Dendritic cell treated with granulocyte-macrophage colony-stimulating factor and Interleukin-4, amounts not matched to agents 40 ng/mL and 50 ng/mL, for 4 days (primary cell): ENCODE data around the gene PLA2G2F.

Experiments
- H3K27ac Mint-ChIP-seq: one replicate; pipeline ENCODE4 v1.8.0; 2022; ENCODE audit warnings: mild to moderate bottlenecking, mixed read lengths
- H3K27me3 Mint-ChIP-seq: one replicate; pipeline ENCODE4 v1.8.0; 2022; ENCODE audit warnings: mild to moderate bottlenecking, mixed read lengths
- H3K36me3 Mint-ChIP-seq: one replicate; pipeline ENCODE4 v1.8.0; 2022; ENCODE audit warnings: low read depth, mixed read lengths
- H3K4me1 Mint-ChIP-seq: one replicate; pipeline ENCODE4 v1.8.0; 2022; ENCODE audit warnings: low read depth, mixed read lengths
- H3K4me3 Mint-ChIP-seq: one replicate; pipeline ENCODE4 v1.8.0; 2022; ENCODE audit warnings: mild to moderate bottlenecking, moderate library complexity, mixed read lengths
- H3K9me3 Mint-ChIP-seq: one replicate; pipeline ENCODE4 v1.8.0; 2022; ENCODE audit warnings: mixed read lengths
- intact Hi-C: fragments of 100-400 bp; cut with micrococcal nuclease; formaldehyde crosslinking; loops from one replicate; pipeline ENCODE4 v1.15.0; 2022

PLA2G2F gene

DNA sequence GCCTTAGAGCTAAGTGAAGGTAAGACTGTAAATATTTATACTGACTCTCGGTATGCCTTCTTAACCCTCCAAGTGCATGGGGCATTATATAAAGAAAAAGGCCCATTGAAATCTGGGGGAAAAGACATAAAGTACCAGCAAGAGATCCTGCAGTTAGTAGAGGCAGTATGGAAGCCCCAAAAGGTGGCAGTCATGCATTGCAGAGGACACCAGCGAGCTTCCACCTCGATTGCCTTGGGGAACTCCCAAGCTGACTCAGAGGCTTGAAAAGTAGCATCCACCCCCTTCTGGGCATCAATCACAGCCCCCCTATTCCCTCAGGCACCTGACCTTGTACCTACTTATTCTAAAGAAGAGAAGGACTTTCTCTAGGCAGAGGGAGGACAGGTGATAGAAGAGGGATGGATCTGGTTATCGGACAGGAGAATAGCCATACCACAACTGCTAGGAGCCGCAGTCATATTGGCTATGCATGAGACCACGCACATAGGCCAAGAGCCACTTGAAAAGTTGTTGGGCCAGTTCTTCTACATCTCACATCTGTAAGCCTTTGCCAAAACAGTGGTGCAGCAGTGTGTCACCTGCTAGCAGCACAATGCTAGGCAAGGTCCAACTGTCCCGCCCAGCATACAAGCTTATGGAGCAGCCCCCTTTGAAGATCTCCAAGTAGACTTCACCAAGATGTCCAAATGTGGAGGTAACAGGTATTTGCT lies 19.4 kb downstream of the PLA2G2F start:
- peaks cover 6% of the 10 kb centered on the region for H3K36me3 Mint-ChIP-seq
- peaks cover 67% of the 10 kb centered on the region for H3K9me3 Mint-ChIP-seq
- H3K4me3 Mint-ChIP-seq: no peak overlapping the region
- H3K27me3 Mint-ChIP-seq: peaks cover 8% of the 10 kb centered on the region
- H3K27ac Mint-ChIP-seq: no peak overlapping the region
- intact Hi-C loops: no loop called here
- H3K4me1 Mint-ChIP-seq: peaks cover 14% of the 10 kb centered on the region

DNA sequence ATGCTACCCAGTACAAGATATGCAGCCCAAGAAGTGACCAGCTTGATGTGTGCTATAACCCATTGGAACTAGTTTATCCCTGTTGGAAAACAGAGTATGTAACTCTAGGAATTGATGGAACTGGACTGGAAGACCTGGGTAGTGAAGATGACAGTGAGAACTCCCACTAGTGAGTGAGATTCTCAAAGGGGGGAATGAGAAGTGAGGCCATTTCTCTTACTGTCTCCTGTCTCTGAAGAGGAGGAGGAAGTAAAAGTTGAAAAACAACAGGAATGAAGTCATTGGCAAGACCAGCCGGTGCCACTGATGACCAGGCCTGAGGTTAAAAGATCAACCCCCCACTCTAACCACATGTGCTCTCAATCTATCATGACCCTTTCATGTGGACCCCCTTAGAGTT lies 20.9 kb downstream of the PLA2G2F start:
- intact Hi-C loops: no loop called here
- Mint-ChIP-seq H3K27me3 (peaks cover 14% of the 10 kb centered on the region), H3K4me3 (no peak overlapping the region), H3K9me3 (peaks cover 80% of the 10 kb centered on the region), H3K4me1 (peaks cover 6% of the 10 kb centered on the region), H3K27ac (no peak overlapping the region), H3K36me3 (peaks cover 6% of the 10 kb centered on the region)

DNA sequence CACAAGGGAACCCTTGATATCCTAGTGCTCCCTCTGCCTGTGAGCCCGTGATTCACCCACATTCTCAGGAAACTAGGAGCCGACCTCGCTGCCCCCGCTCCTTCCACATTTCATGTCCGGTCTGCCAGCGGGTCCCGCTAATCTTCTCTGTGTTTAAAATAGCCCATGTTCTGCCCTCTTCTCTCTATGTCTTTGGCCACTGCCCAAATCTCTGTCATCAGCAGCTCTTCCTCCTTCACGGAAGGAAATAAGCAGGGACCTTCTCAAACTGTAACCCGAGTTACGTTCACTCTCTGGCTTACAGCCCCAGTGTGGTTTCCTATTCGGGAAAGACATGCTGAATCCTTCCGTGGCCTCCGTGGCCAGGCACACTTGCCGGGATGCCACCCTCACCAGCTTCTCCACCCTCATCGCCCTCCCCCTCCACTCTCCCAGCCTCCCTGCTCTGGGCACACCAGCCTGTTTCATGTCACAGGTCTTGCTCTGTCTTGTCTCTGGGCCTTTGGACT lies 25.6 kb downstream of the PLA2G2F start:
- Mint-ChIP-seq H3K4me1 (peaks cover 19% of the 10 kb centered on the region), H3K27ac (no peak overlapping the region), H3K36me3 (peaks cover 6% of the 10 kb centered on the region), H3K4me3 (no peak overlapping the region), H3K9me3 (peaks cover 54% of the 10 kb centered on the region), H3K27me3 (peaks cover 24% of the 10 kb centered on the region)
- intact Hi-C loops: no loop called here

DNA sequence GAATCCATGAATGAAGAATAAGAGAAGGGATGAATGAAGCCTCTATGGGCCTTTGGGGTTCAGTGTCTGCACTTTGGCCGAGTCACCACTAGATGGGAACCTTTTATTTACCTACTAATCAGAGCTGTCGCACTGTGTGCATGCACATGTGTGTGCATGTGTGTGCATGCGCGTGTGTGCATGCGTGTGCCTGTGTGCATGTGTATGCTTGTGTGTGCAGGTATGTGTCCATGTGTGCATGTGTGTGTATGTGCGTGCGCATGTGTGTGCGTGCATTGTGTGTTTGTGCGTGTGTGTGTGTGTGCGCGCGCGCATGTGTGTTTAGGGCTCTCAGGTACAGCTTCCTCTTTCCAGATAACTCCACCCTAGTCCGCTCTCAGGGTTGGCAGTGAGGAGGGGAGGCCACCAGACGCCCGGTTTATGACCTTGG lies 26.4 kb downstream of the PLA2G2F start:
- peaks cover 46% of the 10 kb centered on the region for H3K9me3 Mint-ChIP-seq
- no peak overlapping the region for H3K4me3 Mint-ChIP-seq
- H3K36me3 Mint-ChIP-seq: peaks cover 6% of the 10 kb centered on the region
- H3K27ac Mint-ChIP-seq: no peak overlapping the region
- peaks cover 24% of the 10 kb centered on the region for H3K27me3 Mint-ChIP-seq
- peaks cover 19% of the 10 kb centered on the region for H3K4me1 Mint-ChIP-seq
- intact Hi-C loops: no loop called here

DNA sequence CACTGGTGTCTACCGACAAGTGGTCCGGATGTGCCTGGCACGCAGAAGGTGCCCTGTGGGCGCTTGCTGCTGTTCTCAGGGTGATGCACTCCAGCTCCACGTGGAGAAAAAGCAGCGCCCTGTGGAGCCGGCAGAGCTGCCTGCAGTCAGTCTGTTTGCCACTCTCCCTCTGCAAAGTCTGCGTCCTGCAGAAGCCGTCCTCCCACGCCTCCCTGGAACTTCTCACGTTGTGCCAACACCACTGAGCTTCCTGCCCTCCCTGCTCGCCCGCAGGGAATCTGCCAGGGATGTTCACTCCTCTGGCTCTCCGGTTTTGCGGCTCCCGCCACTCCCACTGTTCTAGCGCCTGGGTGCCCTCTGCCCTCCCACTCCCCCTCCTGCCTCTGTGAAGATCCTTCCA lies 26.9 kb downstream of the PLA2G2F start:
- H3K27me3 Mint-ChIP-seq: peaks cover 24% of the 10 kb centered on the region
- H3K4me1 Mint-ChIP-seq: peaks cover 20% of the 10 kb centered on the region
- intact Hi-C loops: no loop called here
- no peak overlapping the region for H3K27ac Mint-ChIP-seq
- peaks cover 6% of the 10 kb centered on the region for H3K36me3 Mint-ChIP-seq
- peaks cover 41% of the 10 kb centered on the region for H3K9me3 Mint-ChIP-seq
- no peak overlapping the region for H3K4me3 Mint-ChIP-seq

DNA sequence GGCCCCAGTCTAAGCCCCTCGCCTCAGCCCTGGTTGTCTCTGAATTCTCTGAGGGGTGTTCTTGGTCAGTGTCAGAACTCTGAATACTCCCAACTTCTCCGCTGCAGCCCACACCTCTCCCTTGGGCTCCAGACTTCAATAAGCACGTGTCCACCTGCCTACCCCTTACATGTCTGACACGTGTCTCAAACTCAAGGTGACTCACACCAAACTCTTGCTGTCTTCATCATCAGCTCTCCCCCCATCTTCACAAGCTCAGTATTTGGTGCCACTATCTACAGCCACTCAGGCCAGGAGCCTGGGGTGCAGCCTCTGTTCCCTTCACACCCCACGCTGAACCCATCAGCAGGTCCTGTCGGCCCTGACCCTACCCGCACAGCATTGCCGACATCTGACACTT lies 28.0 kb downstream of the PLA2G2F start:
- Mint-ChIP-seq H3K27ac (no peak overlapping the region), H3K36me3 (peaks cover 5% of the 10 kb centered on the region), H3K27me3 (peaks cover 20% of the 10 kb centered on the region), H3K9me3 (peaks cover 30% of the 10 kb centered on the region), H3K4me3 (no peak overlapping the region), H3K4me1 (peaks cover 26% of the 10 kb centered on the region)
- intact Hi-C loops: no loop called here

DNA sequence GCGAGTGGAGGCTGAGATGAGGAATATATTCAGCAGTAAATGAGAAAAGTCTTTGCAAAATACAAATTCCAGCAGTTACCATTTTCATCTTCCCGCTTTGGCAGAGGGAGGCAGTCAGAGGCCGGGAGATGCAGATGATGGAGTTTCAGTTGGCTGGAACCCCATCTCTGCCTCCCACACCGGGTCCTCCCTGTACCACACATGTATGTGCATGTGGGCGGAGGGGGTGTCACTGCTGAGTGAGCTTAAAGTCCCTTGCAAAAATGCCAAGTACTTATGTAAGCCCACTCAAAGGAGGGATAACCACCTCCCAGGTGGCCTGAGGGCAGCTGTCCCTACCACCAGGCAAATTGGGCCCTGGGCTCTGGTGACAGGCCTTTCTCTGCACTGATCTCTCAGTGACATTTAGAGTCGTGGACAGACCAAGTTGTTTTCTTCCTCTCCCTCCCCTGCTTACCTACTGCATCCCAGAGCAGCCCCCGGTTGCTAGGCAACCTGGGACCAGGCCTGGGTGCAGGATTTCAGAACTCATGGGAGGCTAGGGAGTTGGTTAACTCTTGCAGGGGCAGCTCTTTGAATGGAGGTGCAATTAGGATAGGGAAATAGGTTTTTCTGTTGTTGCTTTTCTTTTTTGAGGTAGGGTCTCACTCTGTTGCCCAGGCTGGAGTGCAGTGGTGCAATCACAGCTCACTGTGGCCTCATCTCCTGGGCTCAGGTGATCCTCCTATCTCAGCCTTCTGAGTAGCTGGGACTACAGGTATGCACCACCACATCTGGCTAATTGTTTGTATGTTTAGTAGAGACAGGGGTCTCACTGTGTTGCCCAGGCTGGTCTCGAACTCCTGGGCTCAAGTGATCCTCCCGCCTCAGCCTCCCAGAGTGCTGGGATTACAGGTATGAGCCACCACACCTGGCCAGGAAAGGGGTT lies 29.7 kb downstream of the PLA2G2F start:
- intact Hi-C loops: no loop called here
- H3K36me3 Mint-ChIP-seq: no peaks in the 10 kb centered on the region
- no peak overlapping the region for H3K4me3 Mint-ChIP-seq
- H3K27ac Mint-ChIP-seq: no peak overlapping the region
- peaks cover 13% of the 10 kb centered on the region for H3K9me3 Mint-ChIP-seq
- peaks cover 29% of the 10 kb centered on the region for H3K4me1 Mint-ChIP-seq
- H3K27me3 Mint-ChIP-seq: peaks cover 24% of the 10 kb centered on the region

DNA sequence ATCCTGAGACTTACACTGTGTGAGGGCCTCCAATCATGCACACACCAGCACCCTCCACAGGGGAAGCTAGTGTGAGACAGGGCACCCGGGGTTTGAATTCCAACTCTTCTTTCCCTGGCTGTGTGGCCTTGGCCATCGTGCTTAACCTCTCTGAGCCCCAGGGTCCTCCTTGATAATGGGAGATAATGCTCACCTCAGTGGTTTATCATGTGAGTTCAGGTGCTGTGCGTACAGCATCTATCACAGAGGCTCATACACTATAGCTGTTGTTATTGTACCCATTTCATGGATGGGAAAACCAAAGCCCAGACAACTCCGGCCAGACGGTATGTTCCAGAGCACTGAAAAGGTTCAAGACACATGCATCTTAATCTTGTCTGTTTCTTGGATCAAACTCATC lies 30.8 kb downstream of the PLA2G2F start:
- Mint-ChIP-seq H3K27me3 (peaks cover 19% of the 10 kb centered on the region), H3K36me3 (no peaks in the 10 kb centered on the region), H3K4me3 (no peak overlapping the region), H3K4me1 (peaks cover 33% of the 10 kb centered on the region), H3K27ac (no peak overlapping the region), H3K9me3 (peaks cover 4% of the 10 kb centered on the region)
- intact Hi-C loops: no loop called here

DNA sequence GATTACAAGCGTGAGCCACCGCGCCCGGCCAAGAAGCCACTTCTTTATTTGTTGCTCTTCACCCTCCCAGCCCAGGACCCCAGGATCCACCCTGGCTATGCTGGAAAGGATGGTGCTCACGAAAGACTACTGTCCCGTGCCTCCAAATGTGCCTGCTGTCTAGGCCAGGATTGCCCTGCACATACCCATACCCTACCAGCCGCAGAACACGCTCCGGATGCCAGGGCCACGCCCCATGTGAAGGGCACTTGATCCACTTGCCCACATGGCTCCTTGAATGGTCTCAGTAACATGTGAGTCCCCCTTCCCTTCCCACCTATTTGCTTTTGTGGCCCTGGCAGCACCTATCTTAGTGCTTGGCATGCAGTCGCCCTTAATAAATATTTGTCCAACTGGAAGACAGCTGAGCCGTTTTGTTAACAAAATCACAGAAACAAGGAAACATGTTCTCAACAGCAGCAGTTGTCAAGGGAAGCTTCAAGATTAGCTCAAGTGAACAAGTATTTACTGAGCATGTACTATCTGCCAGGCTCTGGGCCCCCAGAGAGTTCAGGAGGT lies 33.0 kb downstream of the PLA2G2F start:
- peaks cover 16% of the 10 kb centered on the region for H3K27me3 Mint-ChIP-seq
- H3K36me3 Mint-ChIP-seq: no peaks in the 10 kb centered on the region
- intact Hi-C loops: no loop called here
- no peaks in the 10 kb centered on the region for H3K9me3 Mint-ChIP-seq
- H3K4me3 Mint-ChIP-seq: no peak overlapping the region
- H3K4me1 Mint-ChIP-seq: peaks cover 23% of the 10 kb centered on the region
- no peak overlapping the region for H3K27ac Mint-ChIP-seq

DNA sequence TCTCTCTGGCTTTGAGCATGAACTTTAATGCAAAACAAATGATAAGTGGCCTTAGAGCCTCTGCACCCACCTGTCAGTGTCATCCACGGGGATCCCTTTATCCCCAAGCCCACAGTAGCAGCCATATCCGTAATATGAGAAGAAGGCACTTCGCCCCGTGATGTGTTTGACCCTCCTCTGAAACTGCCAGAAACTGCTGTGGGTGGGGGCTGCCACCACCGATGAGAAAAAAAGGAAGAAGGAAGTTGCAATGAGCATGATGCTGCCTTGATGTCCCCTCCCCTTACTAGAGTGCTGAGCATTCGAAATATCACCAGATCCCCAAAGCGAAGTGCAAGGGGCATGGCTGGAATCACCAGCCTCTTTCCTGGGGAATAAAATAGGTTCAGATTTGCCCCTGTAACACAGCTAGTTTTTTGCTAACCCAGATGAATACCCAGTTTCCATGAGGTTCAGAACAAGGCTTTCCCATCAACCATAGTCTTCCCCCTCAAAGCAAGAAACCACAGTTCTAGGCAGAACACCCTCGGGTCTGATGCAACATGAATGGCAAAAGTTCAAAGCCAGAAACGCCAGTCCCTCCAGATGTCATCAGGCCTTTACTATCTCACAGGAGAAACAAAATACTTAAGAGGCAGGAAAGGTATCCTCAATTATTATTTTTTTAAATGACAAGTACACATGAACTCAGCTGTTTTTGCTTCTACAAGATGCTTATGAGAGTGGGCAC lies 36.0 kb downstream of the PLA2G2F start:
- H3K4me3 Mint-ChIP-seq: peak overlapping the region; percentile 22
- H3K9me3 Mint-ChIP-seq: peaks cover 13% of the 10 kb centered on the region
- no peaks in the 10 kb centered on the region for H3K36me3 Mint-ChIP-seq
- peaks cover 18% of the 10 kb centered on the region for H3K27me3 Mint-ChIP-seq
- intact Hi-C loops: no loop called here
- H3K4me1 Mint-ChIP-seq: peaks cover 23% of the 10 kb centered on the region
- no peak overlapping the region for H3K27ac Mint-ChIP-seq

DNA sequence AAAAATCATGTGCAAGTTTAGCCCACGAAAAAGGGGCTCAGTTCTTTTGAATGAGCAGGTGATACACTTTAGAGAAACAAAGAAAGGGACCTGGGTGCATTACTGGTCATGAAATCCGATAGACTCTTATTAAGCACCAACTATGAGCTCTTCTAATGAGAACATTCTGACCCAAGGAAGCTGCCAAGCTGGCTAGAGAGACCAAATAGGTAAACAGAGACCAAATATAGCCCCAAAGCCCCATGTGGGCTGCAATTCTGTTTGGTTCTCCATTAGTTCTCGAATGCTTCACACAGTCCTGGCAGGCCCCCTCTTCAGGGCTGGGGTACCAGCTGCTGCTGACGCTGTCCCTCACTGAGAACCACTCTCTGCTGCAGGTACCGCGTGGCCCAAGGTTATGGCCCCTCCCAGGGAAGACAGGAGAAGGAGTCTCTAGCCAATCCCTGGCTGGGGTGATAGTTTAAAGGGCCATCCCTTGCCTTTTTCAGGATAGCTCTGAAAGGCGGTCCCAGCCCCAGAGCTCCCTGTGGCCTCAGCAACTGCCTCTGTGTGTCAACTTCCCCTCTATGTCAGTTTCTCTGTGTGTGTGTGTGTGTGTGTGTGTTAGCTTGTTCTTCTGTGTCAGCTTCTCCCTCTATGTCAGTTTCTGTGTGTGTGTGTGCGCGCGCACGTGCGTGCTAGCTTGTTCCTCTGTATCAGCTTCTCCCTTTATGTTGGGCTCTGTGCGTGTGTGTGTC lies 39.7 kb downstream of the PLA2G2F start:
- intact Hi-C loops: no loop called here
- Mint-ChIP-seq H3K4me1 (peaks cover 13% of the 10 kb centered on the region), H3K9me3 (peaks cover 16% of the 10 kb centered on the region), H3K27ac (no peak overlapping the region), H3K36me3 (no peaks in the 10 kb centered on the region), H3K27me3 (peaks cover 20% of the 10 kb centered on the region), H3K4me3 (no peak overlapping the region)

DNA sequence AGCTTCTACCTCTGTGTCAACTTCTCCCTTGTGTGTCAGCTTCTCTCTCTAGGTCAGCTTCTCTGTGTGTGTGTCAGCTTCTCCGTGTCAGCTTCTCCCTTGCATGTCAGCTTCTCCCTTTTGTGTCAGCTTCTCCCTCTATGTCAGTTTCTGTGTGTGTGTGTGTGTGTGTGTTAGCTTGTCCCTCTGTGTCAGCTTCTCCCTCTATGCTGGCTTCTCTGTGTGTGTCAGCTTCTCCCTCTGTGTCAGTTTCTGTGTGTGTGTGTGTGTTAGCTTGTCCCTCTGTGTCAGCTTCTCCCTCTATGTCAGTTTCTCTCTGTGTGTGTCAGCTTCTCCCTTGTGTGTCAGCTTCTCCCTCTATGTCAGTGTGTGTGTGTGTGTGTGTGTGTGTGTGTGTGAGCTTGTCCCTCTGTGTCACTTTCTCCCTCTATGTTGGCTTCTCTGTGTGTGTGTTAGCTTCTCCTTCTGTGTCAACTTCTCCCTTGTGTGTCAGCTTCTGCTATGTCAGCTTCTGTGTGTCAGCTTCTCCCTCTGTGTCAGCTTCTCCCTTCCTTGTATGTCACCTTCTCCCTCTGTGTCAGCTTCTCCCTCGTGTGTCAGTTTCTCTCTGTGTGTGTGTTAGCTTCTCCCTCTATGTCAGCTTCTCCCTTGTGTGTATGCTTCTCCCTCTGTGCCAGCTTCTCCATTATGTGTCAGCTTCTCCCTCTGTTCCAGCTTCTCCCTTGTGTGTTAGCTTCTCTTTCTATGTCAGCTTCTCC lies 40.4 kb downstream of the PLA2G2F start:
- peaks cover 16% of the 10 kb centered on the region for H3K9me3 Mint-ChIP-seq
- no peak overlapping the region for H3K27ac Mint-ChIP-seq

More for the DNA sequence above, 40.4 kb downstream of the PLA2G2F start:
- H3K4me1 Mint-ChIP-seq: peaks cover 12% of the 10 kb centered on the region
- H3K36me3 Mint-ChIP-seq: no peaks in the 10 kb centered on the region
- no peak overlapping the region for H3K4me3 Mint-ChIP-seq
- intact Hi-C loops: no loop called here
- H3K27me3 Mint-ChIP-seq: peaks cover 27% of the 10 kb centered on the region
